CD4-positive, alpha-beta T cell treated with Interleukin-4 for 4 hours (primary cell): ENCODE results near the gene CA6.
A peak's percentile ranks its signal among the peaks of the same experiment; 100 is the strongest.
"Not testable (repeated sequence)": the region's sequence is repeated elsewhere in the genome, so short reads cannot be mapped to it uniquely, and the experiment has no call there.

Experiments used
- DNase-seq: peaks from one replicate; pipeline ENCODE4 v3.0.0-alpha.2; 2020

CA6 gene

DNA sequence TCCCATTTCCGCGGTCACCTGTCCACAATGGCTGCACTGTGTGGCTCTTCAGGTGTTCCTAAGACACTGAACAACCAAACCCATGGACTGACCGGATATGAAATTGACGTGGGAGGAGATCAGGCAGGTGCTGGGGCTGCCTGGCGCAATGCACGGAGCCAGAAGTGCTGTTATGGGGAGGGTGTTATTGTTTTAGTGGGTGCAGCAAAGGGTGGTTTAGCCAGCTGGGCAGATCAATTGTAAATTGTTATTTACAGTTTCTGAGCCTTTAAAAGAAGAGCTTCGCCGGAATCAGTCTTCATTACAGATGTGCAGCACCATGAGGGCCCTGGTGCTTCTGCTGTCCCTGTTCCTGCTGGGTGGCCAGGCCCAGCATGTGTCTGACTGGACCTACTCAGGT is at the start of gene CA6:
Gene CA6, plus strand, starts transcription at position 301 of the 400 bp plus-strand sequence. Its CDS starts 19 bp downstream, at position 320.
- no peak for DNase-seq

- DNase-seq: not testable (repeated sequence)
Measured at GRCh38 chr1:8896775-8897174, 48.9 kb upstream of the CA6 start.

DNA sequence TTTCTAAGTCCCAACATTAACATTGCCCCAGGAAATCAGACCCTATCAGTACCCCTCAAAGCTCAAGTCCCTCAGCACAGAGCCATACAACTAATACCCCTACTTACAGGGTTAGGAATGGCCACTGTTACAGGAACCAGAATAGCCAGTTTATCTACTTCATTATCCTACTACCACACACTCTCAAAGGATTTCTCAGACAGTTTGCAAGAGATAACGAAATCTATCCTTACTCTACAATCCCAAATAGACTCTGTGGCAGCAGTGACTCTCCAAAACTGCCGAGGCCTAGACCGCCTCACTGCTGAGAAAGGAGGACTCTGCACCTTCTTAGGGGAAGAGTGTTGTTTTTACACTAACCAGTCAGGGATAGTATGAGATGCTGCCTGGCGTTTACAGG is 48.2 kb upstream of the CA6 start:
- not testable (repeated sequence) for DNase-seq

DNA sequence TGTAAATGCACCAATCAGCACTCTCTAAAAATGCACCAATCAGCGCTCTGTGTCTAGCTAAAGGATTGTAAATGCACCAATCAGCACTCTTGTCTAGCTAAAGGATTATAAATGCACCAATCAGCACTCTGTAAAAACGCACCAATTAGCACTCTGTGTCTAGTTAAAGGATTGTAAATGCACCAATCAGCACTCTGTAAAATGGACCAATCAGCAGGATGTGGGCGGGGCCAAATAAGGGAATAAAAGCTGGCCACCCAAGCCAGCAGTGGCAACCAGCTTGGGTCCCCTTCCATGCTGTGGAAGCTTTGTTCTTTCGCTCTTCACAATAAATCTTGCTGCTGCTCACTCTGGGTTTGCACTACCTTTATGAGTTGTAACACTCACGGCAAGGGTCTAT is 47.2 kb upstream of the CA6 start:
- DNase-seq: not testable (repeated sequence)

- no peak for DNase-seq
Measured at GRCh38 chr1:8899046-8899445, 46.6 kb upstream of the CA6 start.

DNA sequence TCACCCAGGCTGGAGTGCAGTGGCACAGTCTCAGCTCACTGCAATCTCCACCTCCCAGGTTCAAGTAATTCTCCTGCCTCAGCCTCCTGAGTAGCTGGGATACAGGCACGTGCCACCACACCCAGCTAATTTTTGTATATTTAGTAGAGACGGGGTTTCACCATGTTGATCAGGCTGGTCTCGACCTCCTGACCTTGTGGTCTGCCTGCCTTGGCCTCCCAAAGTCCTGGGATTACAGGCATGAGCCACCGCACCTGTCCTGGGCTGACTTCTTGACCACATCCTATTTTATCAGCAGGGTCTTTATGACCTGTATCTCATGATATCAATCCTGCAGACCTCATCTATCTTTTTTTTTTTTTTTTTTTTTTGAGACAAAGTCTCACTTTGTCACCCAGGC is 45.0 kb upstream of the CA6 start:
- not testable (repeated sequence) for DNase-seq

DNA sequence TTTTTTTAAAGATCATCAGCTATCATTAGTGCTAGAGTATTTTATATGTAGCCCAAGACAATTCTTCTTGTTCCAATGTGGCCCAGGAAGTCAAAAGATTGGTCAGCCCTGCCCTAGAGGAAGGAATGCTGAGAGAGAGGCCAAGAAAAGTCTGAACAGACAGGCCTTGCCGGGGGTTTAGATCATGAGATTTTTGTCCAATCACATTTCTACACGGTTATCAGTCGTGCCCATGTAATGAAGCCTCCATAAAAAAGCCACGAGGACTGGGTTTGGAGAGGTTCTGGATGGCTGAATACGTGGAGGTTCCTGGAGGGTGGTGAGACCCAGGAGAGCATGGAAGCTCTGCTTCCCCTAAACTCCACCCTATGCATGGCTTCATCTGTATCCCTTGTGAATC is 42.9 kb upstream of the CA6 start:
- DNase-seq: no peak

GRCh38 chr1:8903410-8903809 is 42.3 kb upstream of the CA6 start:
- peak; percentile 38 for DNase-seq

GRCh38 chr1:8903908-8904650 is 41.6 kb upstream of the CA6 start:
- no peak for DNase-seq

GRCh38 chr1:8905582-8906191 is 40.0 kb upstream of the CA6 start:
- no peak for DNase-seq

DNA sequence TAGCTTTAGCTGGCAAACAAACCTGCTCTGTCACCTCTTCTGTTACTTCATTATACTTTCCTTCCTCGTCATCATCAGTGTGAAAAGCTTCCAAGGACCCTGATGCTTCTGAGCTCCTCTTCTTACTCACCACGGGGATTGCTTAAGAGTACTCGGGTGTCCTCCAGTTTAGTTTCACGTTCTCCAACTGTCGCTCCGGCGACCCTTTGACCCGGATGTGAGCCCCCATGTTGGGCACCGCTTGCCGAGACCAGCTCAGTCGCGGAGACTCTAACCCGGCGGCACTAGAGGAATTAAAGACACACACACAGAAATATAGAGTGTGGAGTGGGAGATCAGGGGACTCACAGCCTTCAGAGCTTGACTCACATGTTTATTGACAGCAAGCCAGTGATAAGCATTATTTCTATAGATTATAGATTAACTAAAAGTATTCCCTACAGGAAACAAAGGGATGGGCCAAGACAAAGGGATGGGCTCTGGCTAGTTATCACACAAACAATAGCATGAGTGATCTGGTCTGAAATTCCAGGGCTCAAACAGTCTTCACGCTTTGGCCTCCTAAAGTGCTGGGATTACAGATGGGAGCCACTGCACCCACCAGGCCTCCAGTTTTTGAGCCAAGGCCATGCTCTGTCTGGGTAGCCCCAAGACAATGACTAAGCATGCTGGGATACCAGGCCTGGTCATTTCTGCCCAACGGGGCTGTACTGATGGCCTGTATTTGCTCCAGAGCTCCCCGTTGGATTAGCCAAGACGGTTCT is 37.1 kb upstream of the CA6 start:
- no peak for DNase-seq

DNA sequence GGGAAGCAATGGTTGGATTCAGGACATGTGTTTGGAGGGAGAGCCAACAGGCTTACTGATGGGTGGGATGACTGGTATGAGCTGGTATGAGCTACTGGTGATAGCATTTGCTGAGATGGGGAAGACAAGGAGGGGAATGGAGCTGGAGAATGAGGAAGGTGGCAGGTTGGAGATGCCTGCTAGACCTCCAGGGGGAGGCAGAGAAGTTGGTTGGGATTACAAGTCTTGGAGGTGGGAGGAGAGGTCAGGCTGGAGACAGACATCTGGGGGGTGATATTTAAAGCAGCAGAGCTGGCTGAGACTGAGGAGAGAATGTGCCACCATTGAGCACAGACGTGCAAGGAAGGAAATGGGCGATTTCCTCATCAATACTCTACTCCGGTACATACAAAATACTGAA is 35.3 kb upstream of the CA6 start:
- DNase-seq: no peak

DNA sequence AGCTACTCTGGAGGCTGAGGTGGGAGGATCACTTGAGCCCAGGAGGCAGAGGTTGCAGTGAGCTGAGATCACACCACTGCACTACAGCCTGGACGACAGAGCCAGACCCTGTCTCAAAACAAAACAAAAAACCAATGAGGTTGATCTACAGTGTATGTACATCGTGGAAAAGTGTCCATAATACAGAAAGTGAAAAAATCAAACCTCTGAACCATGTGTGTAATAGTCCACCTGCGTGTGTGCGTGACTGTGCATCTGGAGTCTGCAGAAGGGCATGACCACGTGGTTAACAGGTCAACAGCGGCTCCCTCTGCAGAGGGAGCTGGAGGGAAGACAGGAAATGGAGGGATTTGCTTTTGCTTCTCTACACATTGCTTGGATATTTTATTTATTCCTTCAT is 34.8 kb upstream of the CA6 start:
- no peak for DNase-seq

GRCh38 chr1:8911416-8912309 is 34.0 kb upstream of the CA6 start:
- DNase-seq: no peak

GRCh38 chr1:8913457-8913856 is 32.2 kb upstream of the CA6 start:
- DNase-seq: no peak

DNA sequence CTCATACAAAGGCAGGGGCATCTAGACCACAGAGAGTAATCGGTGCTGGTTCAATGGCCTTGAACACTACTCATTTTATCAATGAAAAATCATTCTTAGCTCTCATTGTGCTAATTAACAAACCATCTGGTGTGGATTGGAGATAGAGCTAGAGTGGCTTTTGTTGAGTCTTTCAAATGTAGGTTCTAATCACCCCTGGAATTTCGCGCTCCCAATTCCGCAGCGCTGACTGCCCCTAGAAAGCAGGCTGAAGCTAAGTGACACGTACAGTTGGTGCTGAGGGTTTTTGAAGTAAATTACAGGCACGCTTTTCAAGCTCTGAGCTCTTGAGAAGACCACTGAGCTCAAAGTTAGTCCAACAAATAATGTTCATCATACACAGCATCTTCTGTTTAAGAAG is 31.2 kb upstream of the CA6 start:
- no peak for DNase-seq

DNA sequence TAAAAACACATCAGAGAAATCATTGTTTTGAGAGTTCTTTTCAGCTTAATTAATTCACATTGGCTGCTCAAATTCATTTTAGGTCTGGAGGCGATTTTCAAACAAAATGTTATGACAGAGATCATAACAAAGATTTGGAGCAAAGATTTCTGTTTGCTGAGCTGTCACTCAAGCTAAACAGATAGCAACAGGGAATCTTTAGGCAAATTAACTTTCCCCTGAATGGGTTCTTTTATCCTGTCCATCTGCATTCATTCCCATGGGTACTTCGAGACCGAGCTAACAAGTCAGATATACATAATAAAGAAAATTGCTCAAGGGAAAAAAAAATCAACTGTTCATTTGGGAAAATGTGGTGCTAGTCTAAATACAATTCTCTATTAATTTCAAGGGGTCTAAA is 30.2 kb upstream of the CA6 start:
- DNase-seq: no peak

DNA sequence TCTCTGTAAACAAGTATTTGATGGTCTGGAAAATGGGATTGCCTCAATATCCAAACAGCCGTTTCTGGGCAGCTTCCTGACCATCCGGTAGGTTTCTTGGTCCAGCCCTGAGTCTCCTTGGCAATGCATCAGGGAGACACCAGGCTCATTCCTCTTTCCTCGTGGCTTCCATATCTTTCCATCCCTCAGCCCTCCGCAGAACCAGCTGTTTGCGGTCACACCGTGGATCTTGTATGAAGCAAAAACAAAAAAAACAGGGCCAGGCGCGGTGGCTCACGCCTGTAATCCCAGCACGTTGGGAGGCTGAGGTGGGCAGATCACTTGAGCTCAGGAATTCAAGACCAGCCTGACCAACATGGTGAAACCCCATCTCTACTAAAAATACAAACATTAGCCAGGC is 28.1 kb upstream of the CA6 start:
- not testable (repeated sequence) for DNase-seq

GRCh38 chr1:8922962-8923361 is 22.7 kb upstream of the CA6 start:
- DNase-seq: no peak

DNA sequence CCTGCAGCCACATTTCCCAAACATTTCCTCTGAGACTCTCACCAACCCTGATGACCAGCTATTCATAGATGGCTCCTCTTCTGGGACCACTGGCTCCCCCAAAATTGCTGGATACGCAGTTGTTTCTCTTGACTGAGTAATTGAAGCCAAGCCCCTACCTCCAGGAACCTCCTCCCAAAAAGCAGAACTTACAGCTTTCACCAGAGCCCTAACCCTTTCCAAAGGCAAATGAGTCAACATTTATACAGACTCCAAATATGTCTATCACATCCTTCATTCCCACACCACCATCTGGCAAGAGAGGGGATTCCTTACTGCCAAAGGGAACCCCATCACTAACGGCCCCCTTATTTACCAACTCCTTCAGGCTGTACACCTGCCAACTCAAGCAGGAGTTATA is 20.3 kb upstream of the CA6 start:
- DNase-seq: no peak

GRCh38 chr1:8925960-8926359 is 19.7 kb upstream of the CA6 start:
- no peak for DNase-seq

DNA sequence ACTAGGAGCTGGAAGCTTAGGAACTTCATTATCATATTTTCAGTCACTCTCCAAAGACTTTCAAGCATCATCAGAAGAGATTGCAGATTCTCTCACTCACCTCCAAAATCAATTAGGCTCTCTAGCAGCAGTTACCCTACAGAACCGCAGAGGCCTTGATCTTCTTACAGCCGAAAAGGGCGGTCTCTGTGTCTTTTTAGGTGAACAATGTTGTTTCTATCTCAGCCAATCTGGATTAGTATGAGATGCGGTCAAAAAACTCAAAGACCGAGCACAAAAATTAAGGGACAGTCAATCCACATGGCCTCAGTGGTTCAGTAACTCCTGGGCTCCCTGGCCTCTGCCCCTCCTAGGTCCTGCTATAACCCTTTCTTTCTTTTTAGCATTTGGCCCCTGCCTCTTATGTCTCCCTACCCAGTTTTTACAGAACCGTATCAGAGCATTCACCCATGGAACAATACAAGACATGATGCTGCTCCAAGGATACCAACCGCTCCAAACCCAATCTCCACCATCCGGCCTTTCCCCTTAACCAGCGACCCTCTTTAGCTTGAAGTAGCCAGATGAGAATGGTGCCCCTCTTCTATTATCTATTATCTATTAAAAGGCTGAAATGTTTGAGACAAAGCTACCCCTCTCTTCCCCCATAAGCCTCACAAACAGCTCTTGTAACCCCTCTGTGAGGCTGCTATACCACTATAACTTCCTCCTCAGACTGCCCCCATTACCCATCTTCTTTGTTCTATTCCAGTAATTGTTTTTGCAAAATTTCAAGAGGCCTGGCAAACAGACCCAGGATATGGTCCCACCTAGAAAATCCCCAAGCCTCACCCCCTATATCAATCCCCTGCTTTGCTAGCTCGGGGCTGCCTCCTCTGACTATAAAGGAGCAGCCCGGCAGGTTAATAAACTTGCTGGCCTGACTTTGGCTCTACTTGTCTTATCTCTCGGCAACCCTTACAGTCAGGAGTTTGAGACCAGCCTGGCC is 18.7 kb upstream of the CA6 start:
- DNase-seq: peak; percentile 67
